Myocyte (in vitro differentiated cells): ENCODE measurements around the gene RECQL5. TPM values are rescaled to one million over a fixed set of nuclear protein-coding genes. Genes with fewer than 3 reads are reported as not detected.
"Not testable (repeated sequence)": the region's sequence is repeated elsewhere in the genome, so short reads cannot be mapped to it uniquely, and the experiment has no call there.

Experiments used
- DNase-seq: peaks from one replicate; pipeline ENCODE4 v3.0.0-alpha.2; 2012; ENCODE audit warnings: low read depth
- total RNA-seq: library from RNA; depleted of rRNA; stranded (reverse); fragments of >200 nt; gene quantifications from 2 replicates; pipeline ENCODE4 v1.2.3, GENCODE V29; 2014

Gene RECQL5
- total RNA-seq, 1 donor from 2014 or later = 20.7 TPM

GRCh38 chr17:75595284-75595919, 71.6 kb downstream of the RECQL5 start:
- no peak for DNase-seq

- DNase-seq = no peak
Observed at GRCh38 chr17:75594499-75595283, 72.3 kb downstream of the RECQL5 start.

- DNase-seq = not testable (repeated sequence)
Observed at GRCh38 chr17:75593430-75593829, 73.5 kb downstream of the RECQL5 start.

GRCh38 chr17:75592348-75593020, 74.5 kb downstream of the RECQL5 start:
- no peak for DNase-seq

- no peak for DNase-seq
Observed at GRCh38 chr17:75591722-75592302, 75.1 kb downstream of the RECQL5 start.

GRCh38 chr17:75590849-75591721, 75.9 kb downstream of the RECQL5 start:
- DNase-seq = no peak

- no peak for DNase-seq
Observed at GRCh38 chr17:75590314-75590761, 76.6 kb downstream of the RECQL5 start.

- no peak for DNase-seq
Observed at GRCh38 chr17:75589919-75590303, 77.0 kb downstream of the RECQL5 start.

- DNase-seq = peak; percentile 82
Observed at GRCh38 chr17:75589012-75589918, 77.7 kb downstream of the RECQL5 start.

- DNase-seq = no peak
Observed at GRCh38 chr17:75588596-75589011, 78.3 kb downstream of the RECQL5 start.

GRCh38 chr17:75587675-75588595, 79.0 kb downstream of the RECQL5 start, which contains the start of gene MYO15B:
MYO15B (plus strand) TSS chr17:75587800; CDS start chr17:75588058, 258 bp downstream.
- no peak for DNase-seq

- no peak for DNase-seq
Observed at GRCh38 chr17:75584849-75585175, 82.1 kb downstream of the RECQL5 start.

- not testable (repeated sequence) for DNase-seq
Observed at GRCh38 chr17:75583197-75583596, 83.8 kb downstream of the RECQL5 start.

- DNase-seq = not testable (repeated sequence)
Observed at GRCh38 chr17:75581121-75581725, 85.7 kb downstream of the RECQL5 start.
